Tibial nerve (tissue), 4 donors: ENCODE data around the gene METTL14. TPM values are rescaled to one million over a fixed set of nuclear protein-coding genes. Genes with fewer than 3 reads are reported as not detected.

Source experiments
- DNase-seq, 2 donors: peaks; one replicate each; pipeline ENCODE4 v3.0.0-alpha.2; 2019; ENCODE audit warnings: low spot score in 2 of 2
- H3K27ac ChIP-seq, 4 donors: fragments of 200-600 bp; sonication (generic) in 3 of 4; one replicate each; pipeline ENCODE4 v1.5.1; 2017 to 2019; ENCODE audit warnings: mild to moderate bottlenecking in 1 of 4
- H3K27me3 ChIP-seq, 2 donors: fragments of 200-600 bp; sonication (generic) in 1 of 2; one replicate each; pipeline versions ENCODE4 v1.5.1 to v1.6.0; 2017 to 2019
- H3K36me3 ChIP-seq, 3 donors: fragments of 200-600 bp; sonication (generic); one replicate each; pipeline ENCODE4 v1.5.1; 2018 to 2019
- H3K4me1 ChIP-seq, 4 donors: fragments of 200-600 bp; sonication (generic) in 3 of 4; one replicate each; pipeline ENCODE4 v1.5.1; 2017 to 2019
- H3K4me3 ChIP-seq, 4 donors: fragments of 200-600 bp; sonication (generic) in 3 of 4; one replicate each; pipeline ENCODE4 v1.5.1; 2017 to 2019; ENCODE audit warnings: mild to moderate bottlenecking in 1 of 4, moderate library complexity in 1 of 4
- H3K9me3 ChIP-seq, 4 donors: fragments of 200-600 bp; sonication (generic) in 3 of 4; one replicate each; pipeline ENCODE4 v1.5.1; 2017 to 2019
- EP300 ChIP-seq, 2 donors: sonication (generic); formaldehyde crosslinking; IDR thresholded peaks; one replicate each; pipeline ENCODE4 v1.6.1; 2017; ENCODE audit warnings: antibody characterized with exemption in 2 of 2, mild to moderate bottlenecking in 1 of 2
- POLR2A ChIP-seq, 2 donors: fragments of 450-650 bp; IDR thresholded peaks; one replicate each; pipeline ENCODE4 v1.6.1; 2017; ENCODE audit warnings: antibody characterized with exemption in 2 of 2, mild to moderate bottlenecking in 2 of 2, moderate library complexity in 2 of 2
- WGBS, 2 donors: methylation state at CpG; one replicate each; pipeline ENCODE4 v1.1.5; 2018; 5-methylcytosine and 5-hydroxymethylcytosine counted together
- total RNA-seq, 4 donors: library from RNA; depleted of rRNA; stranded (reverse); fragments of >200 nt; gene quantifications; one replicate each; pipeline ENCODE4 v1.1.0, GENCODE V29; 2016
- TF ChIP-seq, protein P1 (sequence below), 5 experiments: fragments of 200-600 bp in 3 of 5; fragments of 450-650 bp in 2 of 5; sonication (generic) in 3 of 5; IDR thresholded peaks; one replicate each; pipeline ENCODE4 v1.5.1; 2016 to 2019; ENCODE audit warnings: antibody characterized with exemption in 5 of 5, mild to moderate bottlenecking in 3 of 5, moderate library complexity in 2 of 5

METTL14 gene
- total RNA-seq, 4 donors from 2014 or later: 39.2 to 73.8 (median 68.1) TPM

DNA sequence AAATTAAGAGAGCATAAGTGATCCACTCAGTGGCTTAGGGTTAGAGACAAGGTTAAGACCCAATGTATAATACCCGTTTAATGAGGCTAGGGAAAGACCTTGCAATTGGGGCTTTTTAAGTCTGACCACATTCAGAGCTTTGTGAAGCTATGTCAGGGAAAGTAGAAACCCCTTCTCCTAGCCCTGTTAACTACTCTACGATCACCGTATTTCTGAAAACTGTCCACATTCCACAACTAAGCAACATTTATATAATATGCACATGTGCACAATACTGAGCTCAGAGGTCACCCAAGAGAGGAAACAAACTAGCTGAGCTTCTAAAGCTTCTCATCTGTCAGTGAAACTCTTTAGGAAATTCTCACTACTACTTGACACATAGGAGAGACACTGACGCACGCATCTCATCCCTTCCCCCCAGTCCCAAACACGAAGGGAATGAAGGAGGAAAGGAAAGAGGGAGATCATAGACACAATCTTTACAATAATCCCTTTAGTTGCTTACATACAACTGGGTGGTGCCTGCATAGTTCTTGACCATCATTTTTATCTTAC is 56.2 kb downstream of the METTL14 start:
- Histone ChIP-seq H3K27me3 (no peaks in the 10 kb centered on the region), H3K9me3 (no peaks in the 10 kb centered on the region), H3K4me1 (peaks cover 0 to 55% (median 6%) of the 10 kb centered on the region in 4 donors), H3K4me3 (peak overlapping the region in 3 of 4 donors; percentile 9 to 29 (median 18)), H3K27ac (peak overlapping the region in 3 of 4 donors; percentile 58 to 79 (median 77)), H3K36me3 (peaks cover 0 to 44% (median 7%) of the 10 kb centered on the region in 3 donors)
- no peak for DNase-seq
- TF ChIP-seq EP300 (IDR thresholded peaks at IDR 0.05) (no peak), POLR2A (IDR thresholded peaks at IDR 0.05) (no peak)
- TF ChIP-seq, protein P1, sequence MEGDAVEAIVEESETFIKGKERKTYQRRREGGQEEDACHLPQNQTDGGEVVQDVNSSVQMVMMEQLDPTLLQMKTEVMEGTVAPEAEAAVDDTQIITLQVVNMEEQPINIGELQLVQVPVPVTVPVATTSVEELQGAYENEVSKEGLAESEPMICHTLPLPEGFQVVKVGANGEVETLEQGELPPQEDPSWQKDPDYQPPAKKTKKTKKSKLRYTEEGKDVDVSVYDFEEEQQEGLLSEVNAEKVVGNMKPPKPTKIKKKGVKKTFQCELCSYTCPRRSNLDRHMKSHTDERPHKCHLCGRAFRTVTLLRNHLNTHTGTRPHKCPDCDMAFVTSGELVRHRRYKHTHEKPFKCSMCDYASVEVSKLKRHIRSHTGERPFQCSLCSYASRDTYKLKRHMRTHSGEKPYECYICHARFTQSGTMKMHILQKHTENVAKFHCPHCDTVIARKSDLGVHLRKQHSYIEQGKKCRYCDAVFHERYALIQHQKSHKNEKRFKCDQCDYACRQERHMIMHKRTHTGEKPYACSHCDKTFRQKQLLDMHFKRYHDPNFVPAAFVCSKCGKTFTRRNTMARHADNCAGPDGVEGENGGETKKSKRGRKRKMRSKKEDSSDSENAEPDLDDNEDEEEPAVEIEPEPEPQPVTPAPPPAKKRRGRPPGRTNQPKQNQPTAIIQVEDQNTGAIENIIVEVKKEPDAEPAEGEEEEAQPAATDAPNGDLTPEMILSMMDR (IDR thresholded peaks at IDR 0.05): no peak
- WGBS, 2 donors: 14 to 20% methylated on average over 6 of the region's 6 CpGs

DNA sequence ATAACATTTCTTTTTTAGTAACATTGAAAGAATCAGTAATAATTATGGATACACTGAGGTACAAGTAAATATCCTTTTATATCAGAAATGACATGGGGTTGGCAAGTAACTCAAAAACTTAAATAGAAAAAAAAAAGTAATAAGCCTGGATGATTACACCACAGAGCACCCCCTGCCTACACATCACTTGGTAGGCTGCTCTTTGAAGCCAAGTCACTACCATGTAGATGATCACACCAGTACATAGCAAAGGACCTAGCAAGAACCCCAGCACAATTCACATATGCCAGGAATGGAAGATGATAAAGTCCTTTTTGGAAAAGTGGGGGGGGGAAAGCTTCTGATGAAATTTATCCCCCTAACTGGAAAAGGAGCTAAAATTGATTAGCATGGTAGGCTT is 56.9 kb downstream of the METTL14 start:
- Histone ChIP-seq H3K36me3 (peaks cover 0 to 39% (median 7%) of the 10 kb centered on the region in 3 donors), H3K4me3 (no peak overlapping the region), H3K27ac (peak overlapping the region in 2 of 4 donors; percentile 77 to 79), H3K27me3 (no peaks in the 10 kb centered on the region), H3K9me3 (no peaks in the 10 kb centered on the region), H3K4me1 (peaks cover 0 to 61% (median 7%) of the 10 kb centered on the region in 4 donors)
- no peak for DNase-seq
- no peak for TF ChIP-seq EP300 (IDR thresholded peaks at IDR 0.05)
- TF ChIP-seq, protein P1 (IDR thresholded peaks at IDR 0.05): no peak
- TF ChIP-seq POLR2A (IDR thresholded peaks at IDR 0.05): no peak

DNA sequence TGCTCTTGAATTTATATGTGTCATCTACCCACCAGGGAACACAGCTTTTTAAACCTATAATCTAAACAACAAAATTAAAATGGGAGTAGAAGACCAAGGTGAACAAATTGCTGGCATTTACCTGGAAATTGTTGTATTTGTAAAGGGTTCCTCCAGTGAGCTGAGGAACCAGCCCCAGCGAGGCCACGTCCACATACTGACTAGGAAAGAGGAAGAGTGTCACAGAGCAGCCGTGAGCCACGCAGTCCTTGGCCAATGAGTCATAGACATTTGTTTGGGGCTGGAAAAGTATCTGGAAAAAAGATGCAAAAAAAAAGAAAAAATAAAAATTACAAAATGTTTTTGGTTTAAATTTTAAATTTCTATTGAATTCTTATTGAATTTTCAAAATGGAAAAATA is 58.7 kb downstream of the METTL14 start:
- Histone ChIP-seq H3K27me3 (no peaks in the 10 kb centered on the region), H3K27ac (no peak overlapping the region), H3K4me1 (peaks cover 0 to 53% (median 7%) of the 10 kb centered on the region in 4 donors), H3K9me3 (no peaks in the 10 kb centered on the region), H3K4me3 (no peak overlapping the region), H3K36me3 (peaks cover 0 to 28% (median 7%) of the 10 kb centered on the region in 3 donors)
- WGBS, 2 donors: 74 to 78% methylated on average over 4 of the region's 4 CpGs
- DNase-seq: no peak
- no peak for TF ChIP-seq POLR2A (IDR thresholded peaks at IDR 0.05)
- TF ChIP-seq, protein P1 (IDR thresholded peaks at IDR 0.05): no peak
- no peak for TF ChIP-seq EP300 (IDR thresholded peaks at IDR 0.05)

DNA sequence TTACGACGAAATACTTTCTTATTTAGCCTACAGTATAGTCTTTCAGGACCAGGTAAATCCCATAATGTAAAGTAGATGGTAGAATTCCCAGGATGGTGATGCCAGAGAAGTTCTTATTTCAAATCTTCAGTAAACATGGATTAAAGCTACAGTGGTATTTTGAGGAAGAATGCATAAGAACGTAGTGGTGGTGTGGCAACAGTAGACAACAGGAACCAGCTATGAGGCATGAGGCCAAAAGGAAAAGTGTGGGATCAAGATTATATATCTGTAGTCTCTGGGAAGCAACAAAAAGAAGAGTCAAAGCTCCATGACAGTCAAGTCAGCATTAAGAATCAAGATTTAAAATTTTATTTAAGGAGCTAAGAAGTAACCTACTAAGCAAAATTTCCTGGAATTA is 60.2 kb downstream of the METTL14 start:
- no peaks in the 10 kb centered on the region for H3K9me3 ChIP-seq
- peaks cover 0 to 21% (median 7%) of the 10 kb centered on the region in 3 donors for H3K36me3 ChIP-seq
- peaks cover 0 to 44% (median 7%) of the 10 kb centered on the region in 4 donors for H3K4me1 ChIP-seq
- H3K27me3 ChIP-seq: no peaks in the 10 kb centered on the region
- TF ChIP-seq POLR2A (IDR thresholded peaks at IDR 0.05) (no peak), EP300 (IDR thresholded peaks at IDR 0.05) (no peak)
- TF ChIP-seq, protein P1 (IDR thresholded peaks at IDR 0.05): no peak
- DNase-seq: no peak
- WGBS, 2 donors: 73 to 74% methylated on average over 3 of the region's 3 CpGs
- no peak overlapping the region for H3K4me3 ChIP-seq
- peak overlapping the region in 2 of 4 donors; percentile 63 to 67 for H3K27ac ChIP-seq

DNA sequence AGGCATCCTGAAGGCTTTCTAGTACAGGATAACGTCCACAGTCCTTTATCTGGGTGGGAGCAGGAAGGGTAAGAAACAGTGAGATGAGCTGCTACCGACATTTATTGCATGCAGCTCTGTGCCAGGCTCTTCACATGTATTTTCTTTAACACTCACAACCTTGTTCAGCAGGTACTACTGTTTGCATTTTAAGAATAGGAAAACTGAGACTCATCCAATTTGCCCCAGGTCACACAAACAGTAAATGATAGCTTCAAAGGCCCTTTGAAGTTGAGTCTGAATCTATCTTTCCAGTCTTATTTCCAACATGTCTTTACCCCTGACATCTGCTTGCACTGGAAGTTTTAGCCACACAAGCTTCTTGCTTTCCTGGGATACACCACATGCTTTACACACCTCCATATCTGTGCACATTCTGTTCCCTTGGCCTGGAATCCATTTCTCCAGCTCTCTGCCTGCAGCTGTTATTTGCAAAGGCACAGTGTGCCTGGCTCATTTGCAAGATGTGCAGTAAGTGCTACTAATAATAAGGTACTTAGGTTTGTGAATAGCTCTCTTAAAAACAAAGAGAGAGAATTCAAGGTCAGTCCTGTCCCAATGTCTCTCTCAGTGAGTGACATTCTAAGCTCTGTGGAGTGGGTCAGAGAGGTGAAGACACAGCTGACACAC is 61.2 kb downstream of the METTL14 start:
- Histone ChIP-seq H3K36me3 (peaks cover 0 to 20% (median 7%) of the 10 kb centered on the region in 3 donors), H3K27me3 (no peaks in the 10 kb centered on the region), H3K27ac (peak overlapping the region in 2 of 4 donors; percentile 63 to 67), H3K4me1 (peaks cover 0 to 44% (median 9%) of the 10 kb centered on the region in 4 donors), H3K9me3 (no peaks in the 10 kb centered on the region), H3K4me3 (no peak overlapping the region)
- TF ChIP-seq POLR2A (IDR thresholded peaks at IDR 0.05): no peak
- TF ChIP-seq, protein P1 (IDR thresholded peaks at IDR 0.05): no peak
- peak in 1 of 2 donors; percentile 70 for TF ChIP-seq EP300 (IDR thresholded peaks at IDR 0.05)
- WGBS, 2 donors: 58 to 61% methylated on average over 2 of the region's 2 CpGs
- DNase-seq: no peak
